GM12878 (cell line): Measurements from ENCODE around the gene SAPCD2. TPM values are rescaled to one million over a fixed set of nuclear protein-coding genes. Genes with fewer than 3 reads are reported as not detected.

Source experiments
- ATAC-seq: fragments of 200-7000 bp; cut with Tn5 transposase; 3 replicates; pipeline ENCODE4 v1.9.1; 2020; ENCODE audit warnings: mild to moderate bottlenecking, moderate library complexity
- BruUV-seq: library from RNA; stranded (reverse); fragments of 400-500 nt; replicated peaks from 2 replicates; lab custom pipeline; 2021; lab: Mats Ljungman, UMichigan
- CTCF ChIA-PET: fragments of 300-600 bp; sonication (Branson Sonifier 250); formaldehyde crosslinking; extraction: SDS; loops from one replicate; lab custom pipeline; 2021; ENCODE audit warnings: inconsistent platforms; lab: Yijun Ruan, JAX
- POLR2A ChIA-PET: fragments of 350-600 bp; formaldehyde crosslinking; extraction: SDS; loops from one replicate; lab custom pipeline; 2021; ENCODE audit warnings: inconsistent platforms; lab: Charles Lee
- RAD21 ChIA-PET: fragments of 300-600 bp; sonication (Branson Sonifier 250); formaldehyde crosslinking; loops from one replicate; lab custom pipeline; 2023; ENCODE audit warnings: antibody characterized with exemption; ENCODE audit not compliant: unreplicated experiment; lab: Charles Lee
- SMC1A ChIA-PET: fragments of 300-600 bp; sonication (Branson Sonifier 250); formaldehyde crosslinking; loops from one replicate; lab custom pipeline; 2023; ENCODE audit not compliant: unreplicated experiment, uncharacterized antibody; lab: Charles Lee
- DNase-seq: peaks from one replicate; pipeline ENCODE4 v3.0.0-alpha.2; 2011; ENCODE audit warnings: low read depth, low spot score
- FAIRE-seq: peaks from 3 replicates; lab custom pipeline; 2011; peaks lifted over from hg19 to GRCh38; lab: Jason Lieb, UNC
- H2AFZ ChIP-seq: 2 replicates; pipeline ENCODE4 v1.6.0; 2011; ENCODE audit warnings: low read depth, low read length, control low read depth; ENCODE audit not compliant: control insufficient read depth
- H3K27ac ChIP-seq: 2 replicates; pipeline ENCODE4 v1.5.1; 2011; ENCODE audit warnings: control low read depth; ENCODE audit not compliant: control insufficient read depth, insufficient read depth
- H3K27me3 ChIP-seq, 2 experiments: replicated peaks in 1 of 2; 2 replicates each; pipeline versions ENCODE4 v1.6.0 to v1.6.1; 2011; ENCODE audit warnings: low read length in 1 of 2; ENCODE audit not compliant: control insufficient read depth in 2 of 2, insufficient read depth in 2 of 2
- H3K36me3 ChIP-seq, 2 experiments: 2 replicates each; pipeline ENCODE4 v1.5.1; 2011; ENCODE audit warnings: low read length in 1 of 2; ENCODE audit not compliant: control insufficient read depth in 2 of 2, insufficient read depth in 2 of 2
- H3K4me1 ChIP-seq: 2 replicates; pipeline ENCODE4 v1.6.1; 2011; ENCODE audit warnings: mild to moderate bottlenecking, low read length, moderate library complexity, mixed read lengths; ENCODE audit not compliant: control insufficient read depth, insufficient read depth
- H3K4me2 ChIP-seq: 2 replicates; pipeline ENCODE4 v1.6.0; 2011; ENCODE audit warnings: control low read depth; ENCODE audit not compliant: control insufficient read depth, insufficient read depth
- H3K4me3 ChIP-seq: fragments of 200-600 bp; sonication (generic); 2 replicates; pipeline ENCODE4 v1.5.1; 2016
- H3K79me2 ChIP-seq: 2 replicates; pipeline ENCODE4 v1.6.0; 2011; ENCODE audit warnings: low read length; ENCODE audit not compliant: control insufficient read depth, insufficient read depth
- H3K9ac ChIP-seq: 2 replicates; pipeline ENCODE4 v1.8.0; 2011; ENCODE audit warnings: low read length, control low read depth, mixed read lengths; ENCODE audit not compliant: control insufficient read depth, insufficient read depth
- H3K9me3 ChIP-seq: replicated peaks from 3 replicates; pipeline ENCODE4 v1.5.1; 2011; ENCODE audit warnings: mild to moderate bottlenecking, low read length; ENCODE audit not compliant: control insufficient read depth, insufficient read depth
- H4K20me1 ChIP-seq: 2 replicates; pipeline ENCODE4 v1.6.0; 2011; ENCODE audit not compliant: control insufficient read depth, insufficient read depth
- CREM ChIP-seq: IDR thresholded peaks from 2 replicates; pipeline ENCODE4 v1.6.1; 2014; ENCODE audit warnings: antibody characterized with exemption, low read depth
- E4F1 ChIP-seq: fragments of 450-650 bp; IDR thresholded peaks from 2 replicates; pipeline ENCODE4 v1.6.1; 2018; ENCODE audit warnings: borderline replicate concordance, mild to moderate bottlenecking; ENCODE audit not compliant: partially characterized antibody
- EED ChIP-seq: sonication (generic); IDR thresholded peaks from 2 replicates; pipeline ENCODE4 v1.6.1; 2016; ENCODE audit warnings: antibody characterized with exemption, low read depth
- KAT2A ChIP-seq: conservative IDR thresholded peaks from 2 replicates; pipeline ENCODE4 v1.6.1; 2011; ENCODE audit warnings: low read depth, low read length; ENCODE audit not compliant: control insufficient read depth
- NRF1 ChIP-seq: conservative IDR thresholded peaks from 2 replicates; pipeline ENCODE4 v1.6.1; 2011; ENCODE audit warnings: mild to moderate bottlenecking, low read depth, low read length, improper control_type of control experiment
- SIN3A ChIP-seq: IDR thresholded peaks from 2 replicates; pipeline ENCODE4 v1.6.1; 2012; ENCODE audit warnings: low read depth, low read length, improper control_type of control experiment
- STAT3 ChIP-seq: IDR thresholded peaks from 2 replicates; pipeline ENCODE4 v1.6.1; 2011; ENCODE audit warnings: low read depth, low read length, improper control_type of control experiment
- WRNIP1 ChIP-seq: IDR thresholded peaks from 2 replicates; pipeline ENCODE4 v1.6.1; 2011; ENCODE audit warnings: low read depth, low read length, improper control_type of control experiment, borderline replicate concordance
- ZBED1 ChIP-seq: IDR thresholded peaks from 2 replicates; pipeline ENCODE4 v1.6.1; 2016; ENCODE audit warnings: borderline replicate concordance
- ZNF24 ChIP-seq: fragments of 450-650 bp; IDR thresholded peaks from 2 replicates; pipeline ENCODE4 v1.6.1; 2017; ENCODE audit warnings: antibody characterized with exemption, mild to moderate bottlenecking
- ZNF622 ChIP-seq: fragments of 450-650 bp; IDR thresholded peaks from 2 replicates; pipeline ENCODE4 v1.6.1; 2017; ENCODE audit warnings: mild to moderate bottlenecking, inconsistent platforms
- WGBS: methylation state at CpG from one replicate; pipeline ENCODE4 v1.1.6; 2016; ENCODE audit warnings: low lambda C conversion rate; ENCODE audit not compliant: insufficient replicate concordance, insufficient coverage; ENCODE audit errors: missing lambda C conversion rate; 5-methylcytosine and 5-hydroxymethylcytosine counted together
- in situ Hi-C: fragments of 300-500 bp; cut with MboI; formaldehyde crosslinking; loops from 9 replicates; pipeline ENCODE4 v1.14.3; 2018; ENCODE audit warnings: mixed read lengths
- intact Hi-C: fragments of 100-400 bp; cut with micrococcal nuclease; formaldehyde crosslinking; loops from one replicate; pipeline ENCODE4 v1.14.2; 2022; ENCODE audit not compliant: unreplicated experiment
- polyA plus RNA-seq, 11 experiments: library from polyadenylated mRNA; depleted of rRNA in 4 of 11; unstranded in 6 of 11; stranded (reverse) in 5 of 11; fragments of >200 nt; fragmentation: Nextera tagmentation in 4 of 11; fragmentation: Illumina TruSeq in 1 of 11; extraction: Ambion mirVana in 4 of 11; extraction: Trizol in 1 of 11; gene quantifications; 1 replicate in 1 of 11; 2 replicates in 10 of 11; pipeline versions ENCODE4 v1.2.1 to v1.2.3, GENCODE V29; 2011 to 2016; ENCODE audit warnings: inconsistent platforms in 2 of 11, missing spikeins in 2 of 11, low read depth in 1 of 11
- total RNA-seq, 4 experiments: library from RNA; depleted of rRNA in 3 of 4; stranded (reverse); fragments of >200 nt in 3 of 4; fragmentation: Illumina TruSeq in 1 of 4; extraction: Trizol in 1 of 4; gene quantifications; 2 replicates each; pipeline versions ENCODE4 v1.2.1 to v1.2.3, GENCODE V29; 2013 to 2021
- TF ChIP-seq, protein P1 (sequence below): fragments of 450-650 bp; formaldehyde crosslinking; IDR thresholded peaks from 2 replicates; pipeline ENCODE4 v1.4.0; 2022; ENCODE audit warnings: mild to moderate bottlenecking, moderate library complexity

SAPCD2 gene
- total and polyA plus RNA-seq, 10 of the 15 experiments (the other 5 are each of a cell fraction or from before 2014, with no cell fraction given): 1.6 to 35.2 (median 7.2) TPM

GRCh38 chr9:137116728-137117127, 46.4 kb upstream of the SAPCD2 start:
- Histone ChIP-seq H3K27ac (no peak overlapping the region), H3K4me1 (peaks cover 12% of the 10 kb centered on the region), H4K20me1 (no peaks in the 10 kb centered on the region)
- SMC1A ChIA-PET: interaction anchor here (0.7 kb wide), 1 partner anchor 90 kb away, joined by 3 read pairs; no protein-coding TSS in a partner anchor
- no peak for TF ChIP-seq STAT3
- TF ChIP-seq SIN3A: no peak
- no peak for TF ChIP-seq ZBED1
- no peak for TF ChIP-seq KAT2A
- TF ChIP-seq WRNIP1: no peak
- TF ChIP-seq, protein P1, sequence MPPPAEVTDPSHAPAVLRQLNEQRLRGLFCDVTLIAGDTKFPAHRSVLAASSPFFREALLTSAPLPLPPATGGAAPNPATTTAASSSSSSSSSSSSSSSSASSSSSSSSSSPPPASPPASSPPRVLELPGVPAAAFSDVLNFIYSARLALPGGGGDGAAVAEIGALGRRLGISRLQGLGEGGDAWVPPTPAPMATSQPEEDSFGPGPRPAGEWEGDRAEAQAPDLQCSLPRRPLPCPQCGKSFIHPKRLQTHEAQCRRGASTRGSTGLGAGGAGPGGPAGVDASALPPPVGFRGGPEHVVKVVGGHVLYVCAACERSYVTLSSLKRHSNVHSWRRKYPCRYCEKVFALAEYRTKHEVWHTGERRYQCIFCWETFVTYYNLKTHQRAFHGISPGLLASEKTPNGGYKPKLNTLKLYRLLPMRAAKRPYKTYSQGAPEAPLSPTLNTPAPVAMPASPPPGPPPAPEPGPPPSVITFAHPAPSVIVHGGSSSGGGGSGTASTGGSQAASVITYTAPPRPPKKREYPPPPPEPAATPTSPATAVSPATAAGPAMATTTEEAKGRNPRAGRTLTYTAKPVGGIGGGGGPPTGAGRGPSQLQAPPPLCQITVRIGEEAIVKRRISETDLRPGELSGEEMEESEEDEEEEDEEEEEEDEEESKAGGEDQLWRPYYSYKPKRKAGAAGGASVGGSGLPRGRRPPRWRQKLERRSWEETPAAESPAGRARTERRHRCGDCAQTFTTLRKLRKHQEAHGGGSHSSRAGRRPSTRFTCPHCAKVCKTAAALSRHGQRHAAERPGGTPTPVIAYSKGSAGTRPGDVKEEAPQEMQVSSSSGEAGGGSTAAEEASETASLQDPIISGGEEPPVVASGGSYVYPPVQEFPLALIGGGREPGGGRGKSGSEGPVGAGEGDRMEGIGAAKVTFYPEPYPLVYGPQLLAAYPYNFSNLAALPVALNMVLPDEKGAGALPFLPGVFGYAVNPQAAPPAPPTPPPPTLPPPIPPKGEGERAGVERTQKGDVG (CRISPR knock-in tag): no peak
- no peak for TF ChIP-seq E4F1
- no peak for TF ChIP-seq NRF1
- no peak for TF ChIP-seq ZNF622
- TF ChIP-seq EED: no peak
- no peak for TF ChIP-seq CREM
- no peak for TF ChIP-seq ZNF24
- TF ChIP-seq, all 136 proteins: peak for 0
- H2AFZ ChIP-seq: no peak overlapping the region
- no peaks in the 10 kb centered on the region for H3K27me3 ChIP-seq
- ChIA-PET POLR2A (no interaction called here), CTCF (interaction anchor here (2.5 to 2.6 kb wide), 2 partner anchors 21 to 107 kb away, joined by 11 to 12 read pairs; no protein-coding TSS in a partner anchor), RAD21 (interaction anchor here (1.4 kb wide), 1 partner anchor 34 kb away, joined by 4 read pairs; no protein-coding TSS in a partner anchor)
- H3K4me2 ChIP-seq: no peak overlapping the region
- 96% methylated on average over 17 of the region's 17 CpGs for WGBS
- H3K79me2 ChIP-seq: peaks cover 2% of the 10 kb centered on the region
- H3K9ac ChIP-seq: no peak overlapping the region
- in situ Hi-C loops (no loop called here), intact Hi-C loops (loop anchor here (5.0 kb wide), 2 partner anchors 36 to 49 kb away; no protein-coding TSS in a partner anchor)
- no peak overlapping the region for H3K4me3 ChIP-seq
- no TSS peak for BruUV-seq
- no peak for DNase-seq
- H3K9me3 ChIP-seq: no peaks in the 10 kb centered on the region
- no peak for ATAC-seq
- H3K36me3 ChIP-seq: peaks cover 4 to 7% of the 10 kb centered on the region in 2 experiments; a peak in 3 of 4 replicates
- FAIRE-seq: no peak
